ENCODE measurements around the gene LILRB2.
"Not testable (repeated sequence)": the region's sequence is repeated elsewhere in the genome, so short reads cannot be mapped to it uniquely, and the experiment has no call there.

Gene LILRB2

DNA sequence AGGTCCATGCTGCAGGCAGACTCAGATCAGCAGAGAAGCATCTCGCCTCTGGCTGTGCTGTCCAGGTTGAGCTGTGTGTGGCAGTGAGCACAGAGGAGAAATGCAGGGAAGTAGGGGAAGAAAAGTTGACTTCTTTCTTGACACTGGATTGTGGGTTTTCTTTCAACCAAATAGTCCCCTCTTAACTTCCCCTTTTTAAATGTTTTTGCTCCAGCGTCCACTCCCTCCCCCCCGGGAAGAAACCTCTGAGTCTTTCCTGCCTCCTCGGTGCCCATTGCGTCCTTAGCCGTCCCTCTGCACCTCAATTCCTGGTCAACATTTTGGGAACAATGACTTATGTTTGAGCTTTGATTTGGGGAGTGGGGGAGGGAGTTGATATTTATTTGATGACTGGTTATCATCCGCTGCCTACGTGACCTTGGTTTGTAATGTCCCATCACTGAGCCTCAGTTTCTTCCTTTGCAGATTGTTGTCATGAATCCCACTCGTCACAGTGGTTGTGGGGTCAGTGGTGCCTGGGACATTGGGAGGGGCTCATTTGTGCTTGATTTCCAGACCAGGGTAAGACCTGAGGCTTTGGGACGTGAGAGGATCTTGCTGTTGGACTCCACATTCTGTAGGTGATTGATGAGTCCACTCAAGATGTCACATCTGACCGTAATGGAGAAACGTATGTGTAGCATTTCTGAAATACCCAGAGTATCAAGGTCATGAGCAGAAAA, at the start of gene LILRB2:
TSS of gene LILRB2 (minus strand) at position 104 of the 722 bp plus-strand sequence. CDS start 614 bp downstream, outside the sequence.
- DNase-seq (ENCODE audit: low read depth in 3 of 3, low spot score in 1 of 3): no peak

DNA sequence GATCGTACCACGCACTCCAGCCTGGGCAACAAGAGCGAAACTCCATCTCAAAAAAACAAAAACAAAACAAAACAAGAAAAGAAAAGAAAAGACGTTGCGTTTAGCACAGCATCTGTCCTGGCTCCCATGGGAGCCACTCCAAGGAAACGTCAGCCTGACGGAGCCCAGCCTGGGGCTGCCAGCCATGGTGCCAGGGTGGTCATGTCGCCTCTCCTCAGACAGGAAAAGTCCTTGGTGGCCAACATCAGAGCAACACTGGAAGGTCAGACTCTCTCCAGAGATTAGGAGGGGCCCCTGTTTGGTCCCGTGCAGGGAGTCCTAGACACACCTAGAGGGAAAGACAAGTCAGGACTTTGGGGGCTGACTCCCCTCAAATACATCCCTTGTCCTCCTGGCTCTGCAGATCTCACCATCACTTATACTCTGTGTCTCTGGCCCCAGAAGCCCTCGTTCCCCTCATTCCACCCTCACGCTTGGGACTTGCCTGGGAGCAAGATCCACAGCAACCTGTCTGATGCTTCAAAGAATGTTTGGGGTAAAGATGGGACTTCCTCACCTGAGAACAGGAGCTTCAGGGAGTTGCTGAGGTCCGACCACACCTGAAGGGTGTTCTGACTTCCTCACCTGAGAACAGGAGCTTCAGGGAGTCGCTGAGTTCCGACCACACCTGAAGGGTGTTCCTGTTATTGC, 48.7 kb upstream of the LILRB2 start:
- DNase-seq (ENCODE audit: low read depth in 3 of 3, low spot score in 1 of 3): no peak

DNA sequence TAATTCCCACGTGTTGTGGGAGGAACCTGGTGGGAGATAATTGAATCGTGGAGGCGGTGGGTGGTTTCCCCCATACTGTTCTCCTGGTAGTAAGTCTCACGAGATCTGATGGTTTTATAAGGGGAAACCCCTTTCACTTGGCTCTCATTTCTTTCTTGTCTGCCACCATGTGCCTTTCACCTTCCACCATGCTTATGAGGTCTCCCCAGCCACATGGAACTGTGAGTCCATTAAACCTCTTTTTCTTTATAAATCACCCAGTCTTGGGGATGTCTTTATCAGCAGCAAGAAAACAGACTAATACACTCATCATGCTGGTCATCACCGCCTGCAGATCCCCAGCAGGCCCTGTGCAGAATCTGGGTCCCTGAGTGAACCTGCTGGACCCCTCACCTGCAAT, 47.9 kb upstream of the LILRB2 start:
- not testable (repeated sequence) for DNase-seq (ENCODE audit: low read depth in 3 of 3, low spot score in 1 of 3)

DNA sequence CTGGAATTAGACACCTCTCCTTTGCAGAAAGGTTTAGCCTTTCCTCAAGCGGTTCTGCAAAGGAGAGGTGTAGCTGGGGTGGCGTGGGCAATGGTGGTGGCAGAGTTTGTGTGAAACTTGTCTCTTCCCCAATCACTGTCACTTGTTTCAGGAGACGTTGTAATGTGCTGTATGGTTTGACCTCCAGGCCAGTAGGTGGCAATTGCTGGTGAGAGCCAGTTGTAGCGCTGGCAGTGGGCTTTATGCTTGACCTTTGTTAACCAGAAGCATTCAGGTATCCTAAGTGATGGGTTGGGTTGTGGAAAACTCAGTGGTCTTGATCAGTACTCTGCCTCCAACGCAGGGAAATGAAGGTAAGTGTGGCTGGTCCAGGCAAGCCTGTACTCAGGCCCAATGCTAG, 44.7 kb upstream of the LILRB2 start:
- no peak for DNase-seq (ENCODE audit: low read depth in 3 of 3, low spot score in 1 of 3)

DNA sequence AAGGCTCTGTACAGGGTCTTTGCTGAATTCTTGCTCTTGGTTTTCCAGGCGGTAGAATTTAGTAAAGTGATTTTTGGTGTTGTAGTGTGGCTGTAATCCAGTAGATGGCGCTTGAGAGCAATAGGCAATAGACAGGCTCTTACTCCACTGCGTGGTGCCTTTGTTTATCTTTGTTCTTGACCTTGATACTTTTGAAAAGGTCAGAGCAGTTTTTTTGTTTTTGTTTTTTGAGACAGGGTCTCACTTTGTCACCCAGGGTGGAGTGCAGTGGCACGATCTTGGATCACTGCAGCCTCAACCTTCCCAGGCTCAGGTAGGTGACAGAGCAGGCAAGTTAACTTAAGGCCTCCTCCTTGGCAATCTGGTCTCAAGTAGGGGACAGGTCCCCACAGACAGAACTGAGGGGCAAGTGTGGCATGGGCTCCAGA, 44.3 kb upstream of the LILRB2 start:
- peak in 2 of 3 donors; percentile 15 to 29 for DNase-seq (ENCODE audit: low read depth in 3 of 3, low spot score in 1 of 3)

DNA sequence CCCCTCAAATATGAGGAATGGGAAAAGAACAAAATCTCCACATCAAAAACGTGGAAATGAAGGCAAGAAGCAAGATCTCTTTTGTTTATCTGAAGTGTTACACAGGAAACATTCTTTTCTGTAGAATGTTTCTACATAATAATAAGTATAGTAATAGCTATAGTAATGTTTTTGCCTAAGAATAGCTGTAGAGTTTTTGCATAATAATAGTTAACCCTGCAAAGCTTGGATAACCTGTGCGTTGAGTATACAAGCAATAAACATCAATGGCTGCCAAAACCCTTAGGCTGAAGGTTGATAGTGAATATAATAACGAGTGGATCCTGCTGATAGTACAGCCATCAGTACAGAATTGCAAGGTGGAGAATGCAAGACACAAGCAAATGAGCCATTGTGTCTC, 43.2 kb upstream of the LILRB2 start:
- no peak for DNase-seq (ENCODE audit: low read depth in 3 of 3, low spot score in 1 of 3)

DNA sequence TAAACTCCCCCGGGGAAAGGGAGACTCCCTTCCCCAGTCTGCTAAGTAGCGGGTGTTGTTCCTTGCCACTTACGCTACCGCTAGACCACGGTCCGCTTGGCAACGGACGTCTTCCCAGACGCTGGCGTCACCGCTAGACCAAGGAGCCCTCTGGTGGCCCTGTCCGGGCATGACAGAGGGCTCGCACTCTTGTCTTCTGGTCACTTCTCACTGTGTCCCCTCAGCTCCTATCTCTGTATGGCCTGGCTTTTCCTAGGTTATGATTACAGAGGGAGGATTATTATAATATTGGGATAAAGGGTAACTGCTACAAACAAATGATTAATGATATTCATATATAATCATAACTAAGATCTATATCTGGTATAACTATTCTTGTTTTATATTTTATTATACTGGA, 42.0 kb upstream of the LILRB2 start:
- not testable (repeated sequence) for DNase-seq (ENCODE audit: low read depth in 3 of 3, low spot score in 1 of 3)

DNA sequence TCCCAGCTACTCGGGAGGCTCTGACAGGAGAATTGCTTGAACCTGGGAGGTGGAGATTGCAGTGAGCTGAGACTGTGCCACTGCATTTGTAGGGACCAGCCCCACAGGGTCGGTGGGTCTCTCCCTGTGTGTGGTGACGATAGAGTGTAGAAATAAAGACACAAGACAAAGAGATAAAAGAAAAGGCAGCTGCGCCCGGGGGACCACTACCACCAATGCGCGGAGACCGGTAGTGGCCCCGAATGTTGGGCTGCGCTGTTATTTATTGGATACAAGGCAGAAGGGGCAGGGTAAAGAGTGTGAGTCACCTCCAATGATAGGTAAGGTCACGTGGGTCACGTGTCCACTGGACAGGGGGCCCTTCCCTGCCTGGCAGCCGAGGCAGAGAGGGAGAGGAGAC, 41.4 kb upstream of the LILRB2 start:
- not testable (repeated sequence) for DNase-seq (ENCODE audit: low read depth in 3 of 3, low spot score in 1 of 3)

DNA sequence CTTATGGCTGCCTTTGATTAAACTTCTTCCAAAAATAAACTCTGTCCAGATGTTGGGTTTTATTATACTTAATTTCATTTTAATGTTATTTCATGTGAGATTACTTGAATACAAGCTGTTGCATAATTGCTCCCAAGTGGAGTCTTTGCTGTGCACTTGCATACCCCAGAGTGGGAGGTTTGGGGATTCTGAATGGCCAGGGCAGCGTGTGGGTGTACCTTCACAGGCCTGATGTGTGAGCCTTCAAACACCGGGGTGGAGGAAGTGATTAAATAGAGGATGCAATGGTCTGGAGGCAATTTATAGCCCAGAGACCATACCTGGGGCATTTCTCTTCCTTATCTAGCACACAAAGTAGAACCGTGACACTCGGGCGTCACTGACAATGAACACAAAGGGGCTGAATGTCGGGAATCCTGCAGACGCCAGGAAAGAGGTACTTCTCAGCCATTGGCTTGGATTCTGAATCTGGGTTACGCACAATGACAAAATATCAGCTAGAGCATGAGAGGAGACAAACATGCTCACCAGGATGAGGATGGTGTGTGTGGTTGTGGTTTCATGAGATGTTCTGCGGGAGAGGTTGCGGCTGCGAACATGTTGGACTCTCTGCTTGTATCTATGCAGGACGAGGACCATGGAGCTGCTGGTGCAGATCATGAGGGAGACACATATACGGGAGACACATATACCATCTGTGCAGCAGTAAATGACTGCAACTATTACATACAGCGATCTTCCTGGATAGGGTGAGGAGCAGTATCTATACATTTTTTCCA, 39.2 kb upstream of the LILRB2 start:
- DNase-seq (ENCODE audit: low read depth in 3 of 3, low spot score in 1 of 3): no peak

DNA sequence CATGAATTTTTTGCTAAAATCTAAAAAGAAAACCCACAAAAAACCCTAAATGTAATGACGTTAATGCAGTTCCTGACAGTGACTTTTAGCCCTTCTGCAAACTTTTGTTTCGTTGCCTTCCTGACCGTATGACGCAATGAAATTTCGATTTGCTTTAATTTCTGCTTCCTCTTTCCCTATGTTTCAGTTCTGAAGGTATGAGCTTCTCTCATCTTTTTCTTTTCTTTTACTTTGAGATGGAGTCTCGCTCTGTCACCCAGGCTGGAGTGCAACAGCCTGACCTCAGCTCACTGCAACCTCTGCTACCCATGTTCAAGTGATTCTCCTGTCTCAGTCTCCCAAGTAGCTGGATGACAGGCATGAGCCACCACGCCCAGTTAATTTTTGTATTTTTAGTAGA, 38.1 kb upstream of the LILRB2 start:
- no peak for DNase-seq (ENCODE audit: low read depth in 3 of 3, low spot score in 1 of 3)

DNA sequence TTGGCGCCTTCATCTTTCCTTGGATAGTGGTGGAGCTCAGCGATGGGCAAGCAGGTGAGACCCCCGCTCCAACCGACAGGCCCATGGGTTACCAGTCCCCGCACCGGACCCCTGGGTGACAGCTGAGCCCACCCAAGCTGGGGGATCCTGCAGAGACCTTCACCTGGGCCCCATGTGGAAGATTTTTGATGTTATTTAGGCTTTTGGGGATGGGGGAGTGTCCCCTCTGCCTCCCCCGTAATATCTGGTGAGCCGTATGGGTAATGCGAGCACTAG, 37.0 kb upstream of the LILRB2 start:
- DNase-seq (ENCODE audit: low read depth in 3 of 3, low spot score in 1 of 3): no peak

DNA sequence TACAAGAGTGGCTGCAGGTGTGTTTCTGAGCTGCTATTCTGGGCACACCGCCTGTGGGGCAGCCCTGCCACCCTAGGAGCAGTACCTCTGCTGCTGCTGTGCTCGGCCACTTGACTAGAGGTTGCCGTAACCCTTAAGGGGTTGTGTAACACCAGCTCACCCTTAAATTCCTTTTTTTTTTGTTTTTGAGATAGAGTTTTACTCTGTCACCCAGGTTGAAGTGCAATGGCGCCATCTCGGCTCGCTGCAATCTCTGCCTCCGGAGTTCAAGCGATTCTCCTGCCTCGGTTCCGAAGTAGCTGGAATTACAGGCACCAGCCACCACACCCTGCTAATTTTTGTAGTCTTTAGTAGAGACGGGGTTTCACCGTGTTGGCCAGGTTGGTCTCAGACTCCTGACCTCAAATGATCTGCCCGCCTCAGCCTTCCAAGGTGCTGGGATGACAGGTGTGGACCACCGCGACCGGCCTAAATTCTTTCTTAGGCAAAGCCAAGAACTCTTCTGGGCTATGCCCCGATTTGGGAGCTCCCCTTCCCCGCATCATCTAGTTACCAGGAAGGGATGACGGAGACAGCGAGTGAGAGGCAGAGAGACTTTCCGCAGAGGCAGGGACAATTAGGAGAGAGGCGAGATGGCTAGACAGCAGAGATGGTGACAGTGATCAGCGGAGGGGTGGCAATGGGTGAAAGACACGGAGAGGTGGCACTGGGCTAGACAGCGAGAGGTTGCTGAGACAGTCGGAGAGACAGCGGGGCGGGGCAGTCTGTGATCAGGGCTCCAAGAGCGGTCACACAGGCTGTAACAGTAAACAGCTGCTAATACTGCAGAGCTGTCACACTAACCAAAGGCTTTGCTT, 36.4 kb upstream of the LILRB2 start:
- DNase-seq (ENCODE audit: low read depth in 3 of 3, low spot score in 1 of 3): no peak

DNA sequence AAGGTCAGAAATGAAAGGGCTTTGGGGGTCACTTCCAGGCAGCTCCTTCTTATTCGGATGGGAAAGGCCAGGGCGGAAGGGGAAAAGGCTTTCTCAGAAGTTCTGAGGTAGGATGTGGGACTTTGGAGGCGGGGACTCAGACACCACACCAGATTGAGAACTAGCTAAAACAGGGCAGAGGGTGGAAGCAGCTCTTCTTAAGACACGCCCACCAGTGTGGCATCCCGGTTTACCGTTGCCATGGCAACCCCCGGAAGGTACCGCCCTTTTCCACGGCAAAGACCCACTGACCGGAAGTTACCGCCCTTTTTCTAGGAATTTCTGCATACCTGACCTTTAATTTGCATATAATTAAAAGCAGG, 35.8 kb upstream of the LILRB2 start:
- DNase-seq (ENCODE audit: low read depth in 3 of 3, low spot score in 1 of 3): no peak

DNA sequence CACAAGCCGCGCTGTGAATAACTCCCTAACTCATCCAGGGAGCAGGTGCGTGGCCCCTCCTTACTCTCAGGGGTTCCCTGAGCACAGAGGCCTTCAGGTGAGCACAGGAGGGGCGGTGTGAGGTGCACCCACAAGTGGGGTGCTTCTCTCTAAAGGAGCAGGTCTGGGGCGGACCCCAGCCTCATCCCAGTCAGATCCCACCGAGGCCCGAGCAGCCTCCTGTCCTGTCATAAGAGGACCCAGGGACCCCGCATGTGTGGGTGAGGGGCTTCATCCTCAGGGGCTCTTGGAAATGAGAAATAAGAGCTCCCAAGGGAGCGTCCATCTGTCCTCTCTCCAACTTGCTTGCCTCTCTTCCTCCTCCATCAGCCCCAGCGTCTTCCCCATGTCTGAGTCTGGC, 35.0 kb upstream of the LILRB2 start:
- no peak for DNase-seq (ENCODE audit: low read depth in 3 of 3, low spot score in 1 of 3)

DNA sequence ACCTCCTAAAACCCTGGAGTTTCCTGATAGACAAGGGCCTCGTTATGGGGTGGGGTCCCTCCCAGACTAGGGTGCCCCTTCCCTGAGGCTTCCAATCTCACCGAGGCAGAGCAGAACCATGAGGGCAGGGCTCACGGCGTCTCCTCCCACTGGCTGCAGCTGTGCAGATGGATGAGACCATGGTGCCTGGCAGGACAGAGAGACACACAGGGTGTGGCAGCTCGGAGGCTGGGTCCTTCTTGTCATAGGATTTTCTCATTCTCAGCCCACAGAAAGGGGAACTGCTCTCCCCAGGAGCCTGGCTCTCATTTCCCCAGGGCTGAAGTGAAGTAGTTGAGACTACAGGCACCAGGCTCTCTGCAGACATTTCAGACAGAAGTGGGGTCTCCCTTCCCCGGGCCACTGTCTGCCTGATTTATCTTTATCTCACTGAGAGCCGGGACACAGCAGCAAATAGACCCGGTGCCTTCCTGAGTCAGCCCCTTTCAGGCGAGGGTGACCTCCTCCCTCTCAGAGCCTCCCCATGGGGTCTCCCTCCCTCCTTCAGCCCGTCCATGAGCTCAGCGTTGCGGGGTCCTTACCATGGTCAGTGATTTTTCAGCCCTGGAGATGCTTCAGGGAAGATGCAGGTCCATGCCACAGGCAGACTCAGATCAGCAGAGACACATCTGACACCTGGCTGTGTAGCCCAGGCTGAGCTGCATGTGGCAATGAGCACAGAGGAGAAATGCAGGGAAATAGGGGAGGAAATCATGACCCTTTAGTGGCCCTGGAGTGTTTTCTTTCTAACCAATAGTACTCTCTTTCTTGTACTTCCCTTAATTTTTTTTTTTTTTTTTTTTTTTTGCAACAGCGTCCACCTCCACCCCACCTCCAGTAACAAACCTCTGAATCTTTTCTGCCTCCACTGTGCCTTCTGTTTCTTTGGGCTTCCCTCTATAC, 31.8 kb upstream of the LILRB2 start, which contains the start of gene LILRA5:
TSS of gene LILRA5 (minus strand) at position 731 of the 942 bp plus-strand sequence. CDS start at position 584, 147 bp downstream.
- DNase-seq (ENCODE audit: low read depth in 3 of 3, low spot score in 1 of 3): no peak

DNA sequence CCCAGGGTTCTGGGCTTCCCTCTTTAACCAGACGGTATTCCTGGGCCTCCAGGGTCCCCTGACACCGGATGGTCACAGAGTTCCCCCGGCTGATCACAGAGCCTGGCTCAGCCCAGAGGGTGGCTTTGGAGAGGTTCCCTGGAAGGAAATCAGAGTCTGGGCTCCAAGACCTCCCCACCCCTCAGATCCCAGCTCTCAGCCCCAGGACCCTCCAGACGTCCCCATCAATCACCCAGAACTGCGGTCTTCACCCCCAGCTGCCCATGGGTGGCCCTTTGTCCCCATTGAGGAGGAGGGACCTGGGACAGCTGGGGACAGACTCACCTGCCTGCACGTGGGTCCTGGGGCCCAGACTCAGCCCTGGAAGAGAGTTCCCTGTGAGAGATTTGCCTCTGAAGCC, 31.1 kb upstream of the LILRB2 start:
- no peak for DNase-seq (ENCODE audit: low read depth in 3 of 3, low spot score in 1 of 3)

DNA sequence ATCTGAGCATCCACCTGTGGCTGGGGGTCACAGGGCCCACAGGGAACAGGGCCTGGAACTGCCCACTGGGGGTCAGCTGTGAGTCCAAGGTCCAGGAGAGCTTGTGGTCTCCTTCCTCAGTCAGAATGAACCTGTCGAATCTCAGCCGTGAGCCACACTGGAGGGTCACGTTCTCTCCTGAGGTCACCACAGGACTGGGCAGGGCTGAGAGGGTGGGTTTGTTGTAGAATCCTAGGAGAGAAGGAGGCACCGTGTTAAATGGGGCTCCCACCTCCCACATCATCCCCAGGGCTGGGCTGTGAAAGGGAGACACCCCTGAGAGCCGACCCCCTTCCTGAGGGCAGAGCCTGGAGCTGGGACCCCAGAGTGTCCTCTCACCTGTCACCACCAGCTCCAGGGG, 30.6 kb upstream of the LILRB2 start:
- no peak for DNase-seq (ENCODE audit: low read depth in 3 of 3, low spot score in 1 of 3)

DNA sequence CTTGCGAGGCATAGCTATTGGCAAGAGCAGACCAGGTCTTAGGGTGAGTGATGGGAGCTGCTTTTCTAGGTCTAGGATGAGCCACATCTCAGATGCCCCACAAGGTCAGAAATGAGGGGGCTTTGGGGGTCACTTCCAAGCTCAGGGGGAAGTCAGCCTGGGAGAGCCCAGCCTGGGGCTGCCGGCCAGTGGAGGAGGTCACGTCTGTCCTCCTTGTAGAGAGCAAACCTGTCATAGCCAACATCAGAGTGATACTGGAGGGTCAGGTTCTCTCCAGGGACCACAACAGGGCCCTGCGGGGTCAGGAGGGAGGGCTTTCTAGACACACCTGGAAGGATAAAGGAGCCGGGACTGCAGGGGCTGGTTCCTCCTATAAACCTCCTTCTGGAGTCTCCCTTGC, 29.6 kb upstream of the LILRB2 start:
- no peak for DNase-seq (ENCODE audit: low read depth in 3 of 3, low spot score in 1 of 3)

DNA sequence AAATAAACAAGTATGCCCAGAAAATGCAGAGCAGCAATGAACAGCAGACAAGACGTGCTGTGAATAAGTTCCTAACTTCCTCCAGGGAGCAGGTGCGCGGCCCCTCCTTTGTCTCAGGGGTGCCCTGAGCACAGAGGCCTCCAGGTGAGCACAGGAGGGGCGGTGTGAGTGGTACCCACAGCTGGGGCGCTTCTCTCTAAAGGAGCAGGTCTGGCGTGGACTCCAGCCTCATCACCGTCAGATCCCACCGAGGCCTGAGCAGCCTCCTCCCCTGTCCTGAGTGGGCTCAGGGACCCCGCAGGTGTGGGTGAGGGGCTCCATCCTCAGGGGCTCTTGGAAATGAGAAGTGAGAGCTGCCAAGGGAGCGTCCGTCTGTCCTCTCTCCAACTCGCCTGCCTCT, 28.9 kb upstream of the LILRB2 start:
- no peak for DNase-seq (ENCODE audit: low read depth in 3 of 3, low spot score in 1 of 3)

DNA sequence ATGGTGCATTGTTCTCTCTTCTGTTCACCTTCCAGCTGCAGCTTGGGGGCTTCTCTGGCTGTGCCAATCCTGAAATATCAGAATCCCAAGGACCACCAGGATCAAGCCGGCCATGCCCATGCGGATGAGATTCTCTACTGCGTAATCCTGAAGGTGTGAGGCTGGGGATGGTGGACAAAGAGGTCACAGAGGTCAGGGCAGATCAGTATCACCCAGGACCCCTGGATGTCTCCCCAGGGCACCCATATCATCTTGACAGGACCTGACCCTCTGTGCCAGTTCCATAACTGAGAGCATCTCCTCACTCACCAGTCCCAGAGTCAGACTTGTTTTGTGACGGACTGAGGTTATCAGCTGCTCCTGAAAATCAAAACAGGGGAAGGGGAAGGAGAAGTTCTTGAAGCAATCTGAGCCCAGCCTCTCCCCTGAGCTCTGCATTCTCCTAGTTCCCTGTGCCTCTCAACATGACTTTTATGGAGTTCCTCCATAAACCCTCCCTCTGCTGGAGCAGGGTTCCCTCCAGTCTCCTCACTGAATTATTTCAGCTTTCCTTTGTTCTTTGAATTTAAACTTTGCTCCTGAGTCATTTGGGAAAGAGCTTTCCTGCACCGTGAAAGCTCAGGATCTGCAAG, 26.6 kb upstream of the LILRB2 start:
- no peak for DNase-seq (ENCODE audit: low read depth in 3 of 3, low spot score in 1 of 3)
